NCI-H748 (cell line): ENCODE measurements around the gene TBX2.
"Not testable (repeated sequence)": the region's sequence is repeated elsewhere in the genome, so short reads cannot be mapped to it uniquely, and the experiment has no call there.

ENCODE experiments used
- DNase-seq: peaks from one replicate; lab custom pipeline; 2025; ENCODE audit not compliant: unreplicated experiment; lab: John Stamatoyannopoulos, UW

TBX2 gene

GRCh38 chr17:61426482-61427304, 27.1 kb downstream of the TBX2 start:
- no peak for DNase-seq

- no peak for DNase-seq
These were observed 27.9 kb downstream of the TBX2 start for GRCh38 chr17:61427567-61427966.

- no peak for DNase-seq
These were observed 29.6 kb downstream of the TBX2 start for GRCh38 chr17:61429274-61429673.

GRCh38 chr17:61429831-61430230, 30.2 kb downstream of the TBX2 start:
- not testable (repeated sequence) for DNase-seq

GRCh38 chr17:61431594-61432311, 32.1 kb downstream of the TBX2 start:
- DNase-seq = no peak

- DNase-seq = no peak
These were observed 36.6 kb downstream of the TBX2 start for GRCh38 chr17:61436273-61436672.

- no peak for DNase-seq
These were observed 37.5 kb downstream of the TBX2 start for GRCh38 chr17:61436995-61437704.

- no peak for DNase-seq
These were observed 41.1 kb downstream of the TBX2 start for GRCh38 chr17:61440697-61441096.

- not testable (repeated sequence) for DNase-seq
These were observed 41.9 kb downstream of the TBX2 start for GRCh38 chr17:61441507-61441906.

GRCh38 chr17:61442136-61442775, 42.6 kb downstream of the TBX2 start:
- DNase-seq = no peak

GRCh38 chr17:61442878-61443474, 43.3 kb downstream of the TBX2 start:
- no peak for DNase-seq

GRCh38 chr17:61443475-61443882, 43.8 kb downstream of the TBX2 start:
- DNase-seq = no peak

GRCh38 chr17:61444075-61444474, 44.4 kb downstream of the TBX2 start:
- no peak for DNase-seq

GRCh38 chr17:61444831-61445230, 45.2 kb downstream of the TBX2 start:
- no peak for DNase-seq

- DNase-seq = no peak
These were observed 47.7 kb downstream of the TBX2 start for GRCh38 chr17:61447358-61447757.

- DNase-seq = no peak
These were observed 48.4 kb downstream of the TBX2 start for GRCh38 chr17:61448042-61448441.

- not testable (repeated sequence) for DNase-seq
These were observed 49.5 kb downstream of the TBX2 start for GRCh38 chr17:61449140-61449539.

- no peak for DNase-seq
These were observed 50.3 kb downstream of the TBX2 start for GRCh38 chr17:61449707-61450640.

- no peak for DNase-seq
These were observed 51.2 kb downstream of the TBX2 start for GRCh38 chr17:61450641-61451537.
